Panc1 (cell line): ENCODE measurements around the gene SF3B5. TPM values are rescaled to one million over a fixed set of nuclear protein-coding genes. Genes with fewer than 3 reads are reported as not detected.

Experiments used
- ATAC-seq: fragments of 200-7000 bp; cut with Tn5 transposase; 2 replicates; pipeline ENCODE4 v1.9.1; 2020; ENCODE audit warnings: mild to moderate bottlenecking, moderate library complexity
- Bru-seq: library from RNA; stranded (reverse); fragments of 400-500 nt; gene quantifications from one replicate; lab custom pipeline; 2021; lab: Mats Ljungman, UMichigan
- BruChase-seq, 2 experiments: library from RNA; stranded (reverse); fragments of 400-500 nt; gene quantifications; one replicate each; lab custom pipeline; 2021; lab: Mats Ljungman, UMichigan
- BruUV-seq: library from RNA; stranded (reverse); fragments of 400-500 nt; replicated peaks from 2 replicates; lab custom pipeline; 2021; lab: Mats Ljungman, UMichigan
- CTCF ChIA-PET: fragments of 300-600 bp; sonication (Branson Sonifier 250); formaldehyde crosslinking; loops from one replicate; lab custom pipeline; 2022; ENCODE audit warnings: antibody characterized with exemption; lab: Charles Lee
- POLR2A ChIA-PET: fragments of 300-600 bp; sonication (Branson Sonifier 250); formaldehyde crosslinking; loops from one replicate; lab custom pipeline; 2022; ENCODE audit warnings: antibody characterized with exemption; lab: Charles Lee
- DNase-seq: peaks from one replicate; pipeline ENCODE4 v3.0.0-alpha.2; 2010; ENCODE audit warnings: low read depth, low spot score
- H3K27ac ChIP-seq: 2 replicates; pipeline ENCODE4 v1.5.1; 2011; ENCODE audit warnings: mild to moderate bottlenecking, low read length, inconsistent platforms
- H3K27me3 ChIP-seq: fragments of 200-500 bp; sonication (Bioruptor generic); 2 replicates; pipeline ENCODE4 v1.6.0; 2014; ENCODE audit warnings: low read length, inconsistent platforms; ENCODE audit not compliant: control insufficient read depth, insufficient read depth
- H3K36me3 ChIP-seq: fragments of 200-500 bp; sonication (Bioruptor generic); 2 replicates; pipeline ENCODE4 v1.5.1; 2014; ENCODE audit warnings: inconsistent platforms, mild to moderate bottlenecking, low read length, moderate library complexity; ENCODE audit not compliant: control insufficient read depth, insufficient read depth
- H3K4me1 ChIP-seq: 2 replicates; pipeline ENCODE4 v1.5.1; 2011; ENCODE audit warnings: inconsistent platforms, mild to moderate bottlenecking, low read length, moderate library complexity; ENCODE audit not compliant: control insufficient read depth, insufficient read depth
- H3K4me3 ChIP-seq, 2 experiments: 2 replicates each; pipeline ENCODE4 v1.5.1; 2011 to 2012; ENCODE audit warnings: low read depth in 2 of 2, low read length in 2 of 2, mild to moderate bottlenecking in 2 of 2, inconsistent platforms in 1 of 2, moderate library complexity in 1 of 2
- H3K9me3 ChIP-seq: fragments of 200-500 bp; sonication (Bioruptor generic); 2 replicates; pipeline ENCODE4 v1.5.1; 2014; ENCODE audit warnings: low read depth, mild to moderate bottlenecking, inconsistent platforms, low read length, moderate library complexity; ENCODE audit not compliant: control insufficient read depth, insufficient read depth
- CTCF ChIP-seq: fragments of 450-650 bp; IDR thresholded peaks from 2 replicates; pipeline ENCODE4 v1.5.1; 2017; ENCODE audit warnings: mild to moderate bottlenecking
- POLR2AphosphoS5 ChIP-seq: IDR thresholded peaks from 2 replicates; pipeline ENCODE4 v1.6.1; 2012; ENCODE audit warnings: mild to moderate bottlenecking, low read depth, low read length, moderate library complexity
- REST ChIP-seq, 2 experiments: IDR thresholded peaks; 2 replicates each; pipeline ENCODE4 v1.6.1; 2011 to 2012; ENCODE audit warnings: low read depth in 2 of 2, control low read depth in 1 of 2, low read length in 1 of 2, mild to moderate bottlenecking in 1 of 2, moderate library complexity in 1 of 2; ENCODE audit not compliant: insufficient read depth in 1 of 2
- SIN3A ChIP-seq: IDR thresholded peaks from 2 replicates; pipeline ENCODE4 v1.6.1; 2012; ENCODE audit warnings: low read depth, mild to moderate bottlenecking, low read length, moderate library complexity, borderline replicate concordance; ENCODE audit not compliant: insufficient read depth
- TCF7L2 ChIP-seq: IDR thresholded peaks from 2 replicates; pipeline ENCODE4 v1.6.1; 2011; ENCODE audit warnings: mild to moderate bottlenecking, low read depth, low read length, inconsistent platforms
- in situ Hi-C: cut with HindIII; loops from 2 replicates; pipeline ENCODE4 v1.10.0; 2016; ENCODE audit warnings: low sequenced_read_pairs, low pct_unique_long_range_greater_than_20kb
- intact Hi-C: fragments of 100-400 bp; cut with micrococcal nuclease; formaldehyde crosslinking; loops from one replicate; pipeline ENCODE4 v1.10.0; 2022; ENCODE audit not compliant: unreplicated experiment
- long read RNA-seq: library from polyadenylated mRNA; unstranded; transcript quantifications from one replicate; pipeline ENCODE4 v2.0.0, GENCODE V29; 2021; ENCODE audit not compliant: unreplicated experiment
- polyA plus RNA-seq: library from polyadenylated mRNA; unstranded; fragments of >200 nt; gene quantifications from one replicate; pipeline ENCODE4 v1.2.1, GENCODE V29; 2012; ENCODE audit warnings: missing spikeins; ENCODE audit not compliant: insufficient read length
- total RNA-seq: library from RNA; stranded (reverse); gene quantifications from one replicate; pipeline ENCODE4 v1.2.1, GENCODE V29; 2021; ENCODE audit not compliant: unreplicated experiment

The SF3B5 gene
- total RNA-seq (128 TPM), Bru-seq, nascent RNA (percentile 92 among the genes with signal in this experiment), BruChase-seq, experiment 1, labeled RNA remaining after a 2-hour chase (percentile 92 among the genes with signal in this experiment), BruChase-seq, experiment 2, labeled RNA remaining after a 6-hour chase (percentile 98 among the genes with signal in this experiment)
- 179 TPM for polyA plus RNA-seq
- long read RNA-seq, transcript SF3B5-201 (1 exons, 693 nt): major isoform, 64 of 64 reads
- long read RNA-seq, partial matches to known transcripts: 0 of 64 reads
- long read RNA-seq, other reads (novel, unspliced or antisense): 0 of 64 reads

GRCh38 chr6:144095134-144096002 is at the start of gene SF3B5:
TSS of gene SF3B5 (minus strand) at chr6:144095573. CDS start at chr6:144095497, 76 bp downstream.
- ATAC-seq (peak; percentile 99), DNase-seq (peak; percentile 98)
- H3K36me3 ChIP-seq: peaks cover 6% of the 10 kb centered on the region; the same call in 1 of the 2 replicates
- TF ChIP-seq POLR2AphosphoS5: peak; percentile 96
- TF ChIP-seq SIN3A: peak; percentile 89; the same call in 1 of the 2 replicates
- TF ChIP-seq TCF7L2: peak; percentile 66
- no peak for TF ChIP-seq CTCF
- TF ChIP-seq REST (IDR thresholded peaks at IDR 0.05; ENCODE audit: insufficient read depth in 1 of 2, low read depth in 2 of 2, low read length in 1 of 2): 0 out of 4 replicates have a peak, but pooled peaks of 1 of the 2 experiments have one; percentile 42
- in situ Hi-C loops (no loop called here), intact Hi-C loops (no loop called here)
- ChIA-PET CTCF (no interaction called here), POLR2A (interaction anchor here (0.5 kb wide), 1 partner anchor 31 kb away, joined by 3 read pairs; no protein-coding TSS in a partner anchor)
- peaks cover 11% of the 10 kb centered on the region for H3K4me1 ChIP-seq
- H3K27ac ChIP-seq: peak within 1 kb of the TSS; percentile 88
- peak within 1 kb of the TSS; percentile 99 to 100 for H3K4me3 ChIP-seq
- H3K9me3 ChIP-seq: no peaks in the 10 kb centered on the region
- TSS peak; percentile 98 for BruUV-seq
- H3K27me3 ChIP-seq: no peaks in the 10 kb centered on the region

- H3K27me3 ChIP-seq: no peaks in the 10 kb centered on the region
- no peaks in the 10 kb centered on the region for H3K4me1 ChIP-seq
- H3K36me3 ChIP-seq: no peaks in the 10 kb centered on the region
- in situ Hi-C loops: no loop called here
- DNase-seq (no peak), ATAC-seq (no peak)
- no peak for TF ChIP-seq SIN3A
- TF ChIP-seq REST (IDR thresholded peaks at IDR 0.05; ENCODE audit: insufficient read depth in 1 of 2, low read depth in 2 of 2, low read length in 1 of 2): no peak
- TF ChIP-seq CTCF: no peak
- TF ChIP-seq TCF7L2: no peak
- TF ChIP-seq POLR2AphosphoS5: no peak
- no peaks in the 10 kb centered on the region for H3K9me3 ChIP-seq
- H3K4me3 ChIP-seq: no peak overlapping the region
- CTCF ChIA-PET: no interaction called here
- POLR2A ChIA-PET: no interaction called here
- no peak overlapping the region for H3K27ac ChIP-seq
- BruUV-seq: no TSS peak
- intact Hi-C loops: no loop called here
Observed at GRCh38 chr6:144144996-144145395, 49.6 kb upstream of the SF3B5 start.
